ENCODE data around the gene OTC.

OTC gene

DNA sequence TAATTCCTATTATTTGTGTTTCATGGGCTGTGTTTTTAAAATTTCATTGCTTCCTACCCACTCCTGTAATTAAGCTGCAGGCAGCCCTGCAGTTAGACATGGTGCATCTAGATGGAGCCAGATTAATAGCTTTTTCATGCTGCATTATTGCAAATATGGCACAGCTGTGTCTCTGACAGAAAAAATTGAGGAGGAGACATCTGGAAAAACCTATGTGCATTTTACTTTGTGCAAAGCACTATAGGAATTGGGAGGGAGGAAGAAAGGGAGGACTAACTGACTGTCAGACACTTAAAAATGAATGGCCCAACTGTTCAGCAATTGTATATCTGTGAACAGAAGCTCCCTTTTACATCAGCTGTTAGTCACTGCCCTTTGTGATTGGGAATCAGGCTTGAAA is 17.0 kb upstream of the OTC start:
- FAIRE-seq (no peak), DNase-seq (ENCODE audit: insufficient read length, low spot score) (no peak)
- TF ChIP-seq, protein P1, sequence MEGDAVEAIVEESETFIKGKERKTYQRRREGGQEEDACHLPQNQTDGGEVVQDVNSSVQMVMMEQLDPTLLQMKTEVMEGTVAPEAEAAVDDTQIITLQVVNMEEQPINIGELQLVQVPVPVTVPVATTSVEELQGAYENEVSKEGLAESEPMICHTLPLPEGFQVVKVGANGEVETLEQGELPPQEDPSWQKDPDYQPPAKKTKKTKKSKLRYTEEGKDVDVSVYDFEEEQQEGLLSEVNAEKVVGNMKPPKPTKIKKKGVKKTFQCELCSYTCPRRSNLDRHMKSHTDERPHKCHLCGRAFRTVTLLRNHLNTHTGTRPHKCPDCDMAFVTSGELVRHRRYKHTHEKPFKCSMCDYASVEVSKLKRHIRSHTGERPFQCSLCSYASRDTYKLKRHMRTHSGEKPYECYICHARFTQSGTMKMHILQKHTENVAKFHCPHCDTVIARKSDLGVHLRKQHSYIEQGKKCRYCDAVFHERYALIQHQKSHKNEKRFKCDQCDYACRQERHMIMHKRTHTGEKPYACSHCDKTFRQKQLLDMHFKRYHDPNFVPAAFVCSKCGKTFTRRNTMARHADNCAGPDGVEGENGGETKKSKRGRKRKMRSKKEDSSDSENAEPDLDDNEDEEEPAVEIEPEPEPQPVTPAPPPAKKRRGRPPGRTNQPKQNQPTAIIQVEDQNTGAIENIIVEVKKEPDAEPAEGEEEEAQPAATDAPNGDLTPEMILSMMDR (IDR thresholded peaks at IDR 0.05; ENCODE audit: insufficient read depth, missing control alignments): peak; percentile 42

DNA sequence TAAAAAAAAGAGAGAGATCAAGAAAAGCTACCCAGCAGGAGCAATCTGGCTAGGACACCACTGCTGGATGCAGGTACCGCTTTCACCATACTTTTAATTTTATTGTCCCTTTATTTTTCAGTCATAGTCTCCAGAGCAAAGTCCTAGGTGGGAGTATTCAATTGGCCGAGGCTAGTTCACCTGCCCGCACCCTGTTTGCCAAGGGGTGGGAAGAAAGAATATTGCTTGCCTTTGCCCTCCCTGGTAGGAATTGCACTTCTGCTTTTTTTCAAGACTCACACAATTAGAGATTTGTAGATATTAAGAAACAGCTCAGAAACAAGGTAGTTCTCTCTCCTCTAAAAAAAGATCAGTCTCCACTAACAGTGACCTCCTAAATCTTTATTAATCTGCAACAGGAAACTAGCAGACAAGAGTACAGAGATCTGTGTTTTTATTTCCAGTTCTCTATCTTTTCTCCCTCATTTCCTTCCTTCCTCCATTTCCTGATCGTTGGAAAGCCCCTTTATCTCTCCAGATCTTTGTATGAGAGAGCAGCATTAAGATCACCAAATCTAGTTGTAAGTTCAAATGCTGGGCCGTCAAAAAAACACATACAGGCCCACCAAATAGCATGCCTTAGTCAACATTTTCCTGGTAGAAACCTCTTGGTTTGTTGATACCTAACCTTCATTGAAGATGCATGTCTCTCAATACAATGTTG is 15.7 kb upstream of the OTC start:
- DNase-seq (ENCODE audit: insufficient read length, low spot score) (no peak), FAIRE-seq (no peak)
- TF ChIP-seq, protein P1 (IDR thresholded peaks at IDR 0.05; ENCODE audit: insufficient read depth, missing control alignments): no peak

DNA sequence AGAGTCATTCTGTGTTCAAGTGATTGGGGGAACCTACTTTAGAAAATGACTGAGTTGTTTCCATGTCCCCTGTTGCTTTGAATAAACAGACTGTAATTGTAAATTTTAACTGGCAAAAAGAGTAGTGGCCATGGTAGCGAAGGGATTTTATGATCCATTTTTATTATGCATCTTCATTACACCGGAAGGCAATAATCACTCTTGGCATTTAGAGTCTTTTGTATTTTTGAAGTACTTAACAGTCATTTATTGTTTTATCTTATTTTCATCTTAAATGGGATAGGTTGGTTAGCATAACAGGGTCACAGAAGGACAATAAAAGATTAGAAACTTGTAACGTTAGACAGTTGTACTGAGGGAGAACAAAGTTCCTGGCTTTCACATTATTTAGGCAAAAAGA is 11.0 kb upstream of the OTC start:
- TF ChIP-seq, protein P1 (IDR thresholded peaks at IDR 0.05; ENCODE audit: insufficient read depth, missing control alignments): no peak
- DNase-seq (ENCODE audit: insufficient read length, low spot score): no peak
- FAIRE-seq: no peak

DNA sequence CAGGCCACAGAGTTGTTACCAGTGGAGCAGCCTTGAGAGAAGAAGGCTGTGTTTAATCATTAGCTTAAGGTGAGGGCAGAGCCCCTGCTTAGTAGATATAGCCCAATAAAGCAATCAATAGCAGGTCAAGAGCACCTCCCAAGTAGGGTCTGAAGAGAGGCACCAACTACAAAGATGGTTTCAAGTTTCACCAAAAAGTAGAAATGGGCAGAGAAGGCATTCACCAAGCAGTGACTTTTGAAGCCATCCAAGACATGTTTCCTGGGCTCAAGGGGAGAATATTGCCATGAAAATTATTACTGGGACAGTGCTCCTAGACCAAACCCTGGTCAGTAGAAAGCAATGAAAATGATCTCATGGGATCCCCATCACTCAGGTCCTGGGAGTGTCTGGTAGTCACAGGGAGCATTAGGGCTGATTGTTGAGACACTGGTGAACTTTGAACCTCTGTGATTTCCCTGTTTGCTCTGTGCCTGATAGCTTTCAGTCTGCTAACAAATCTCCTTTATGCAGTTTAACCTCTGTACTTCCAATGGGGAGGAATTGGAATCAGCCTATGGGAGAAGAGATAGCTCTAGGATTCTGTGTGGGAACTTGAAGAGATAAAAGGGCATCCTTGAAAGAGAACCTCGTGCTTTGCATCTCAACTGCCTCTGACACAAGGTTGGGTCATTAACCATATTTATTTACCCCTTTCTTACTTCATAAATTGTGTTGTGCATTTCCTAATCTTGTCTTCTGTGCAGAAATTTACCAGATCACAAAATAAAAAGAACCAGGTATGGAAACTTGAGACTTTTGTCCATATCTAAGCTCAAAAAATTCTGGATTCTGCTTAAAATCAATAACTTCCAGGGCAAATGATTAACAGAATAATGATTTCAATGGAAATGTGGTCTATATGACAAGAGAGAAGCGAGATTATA is 9.3 kb upstream of the OTC start:
- TF ChIP-seq, protein P1 (IDR thresholded peaks at IDR 0.05; ENCODE audit: insufficient read depth, missing control alignments): no peak
- no peak for FAIRE-seq
- DNase-seq (ENCODE audit: insufficient read length, low spot score): no peak

DNA sequence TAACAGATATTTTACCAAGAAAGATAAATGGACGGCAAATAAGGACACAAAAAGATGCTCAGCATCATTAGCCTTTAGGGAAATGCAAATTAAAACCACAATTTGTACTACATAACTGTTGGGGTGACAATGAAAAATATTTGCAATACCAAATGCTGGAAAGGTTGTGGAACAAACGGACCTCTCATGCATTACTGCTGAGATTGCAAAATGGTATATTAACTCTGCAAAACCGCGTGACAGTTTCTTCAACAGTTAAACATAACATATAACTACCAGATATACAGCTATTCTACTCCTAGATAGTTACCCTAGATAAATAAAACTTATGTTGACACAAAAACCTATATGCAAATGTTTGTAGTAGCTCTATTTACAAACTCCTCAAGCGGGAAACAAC is 6.3 kb upstream of the OTC start:
- TF ChIP-seq, protein P1 (IDR thresholded peaks at IDR 0.05; ENCODE audit: insufficient read depth, missing control alignments): no peak
- no peak for FAIRE-seq
- no peak for DNase-seq (ENCODE audit: insufficient read length, low spot score)

DNA sequence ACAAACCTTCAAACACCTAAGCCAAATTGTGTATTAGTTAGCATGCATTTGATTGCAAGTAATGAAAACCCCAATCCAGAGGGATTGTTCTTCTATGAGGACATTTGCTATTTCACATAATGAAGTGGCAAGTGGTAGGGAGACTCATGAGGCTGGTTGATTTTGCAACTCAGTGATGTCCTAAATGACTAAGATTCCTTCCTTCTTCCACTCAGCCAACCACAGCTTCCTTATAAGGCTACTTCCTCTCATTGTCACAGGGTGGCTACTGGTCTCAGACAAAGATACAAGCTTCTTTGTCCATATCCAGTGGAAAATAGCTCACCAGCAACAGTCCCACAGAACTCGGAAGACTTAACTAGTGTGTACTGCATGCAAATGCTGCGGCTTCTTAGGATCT is 5.3 kb upstream of the OTC start:
- TF ChIP-seq, protein P1 (IDR thresholded peaks at IDR 0.05; ENCODE audit: insufficient read depth, missing control alignments): no peak
- DNase-seq (ENCODE audit: insufficient read length, low spot score) (no peak), FAIRE-seq (no peak)

DNA sequence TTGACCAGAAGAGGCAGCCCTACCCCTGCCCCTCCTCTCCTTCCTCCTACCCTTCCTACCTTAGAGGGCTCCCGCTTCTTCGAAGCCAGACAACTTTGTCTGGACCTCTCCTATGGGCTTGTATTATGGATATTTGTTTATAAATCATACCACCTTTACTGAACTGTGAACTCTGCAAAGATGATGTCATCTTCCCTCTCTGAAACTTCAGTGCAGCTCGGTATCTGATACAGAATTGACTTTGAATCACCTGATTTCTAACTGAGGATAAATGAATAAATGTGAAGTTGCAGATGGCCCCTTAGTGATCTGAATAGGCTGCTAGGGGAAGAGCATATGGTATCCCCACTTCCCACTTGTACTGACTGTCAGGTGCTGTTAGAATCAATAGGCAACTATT is 1.1 kb upstream of the OTC start:
- no peak for FAIRE-seq
- DNase-seq (ENCODE audit: insufficient read length, low spot score): no peak
- TF ChIP-seq, protein P1 (IDR thresholded peaks at IDR 0.05; ENCODE audit: insufficient read depth, missing control alignments): no peak
